ENCODE results near the gene SDK1.
"Not testable (repeated sequence)": the region's sequence is repeated elsewhere in the genome, so short reads cannot be mapped to it uniquely, and the experiment has no call there.

SDK1 gene

GRCh38 chr7:3568516-3568915 is 267.5 kb downstream of the SDK1 start:
- no peak overlapping the region for H3K27ac ChIP-seq
- no peak overlapping the region for H3K4me3 ChIP-seq
- no peak for TF ChIP-seq CTCF (IDR thresholded peaks at IDR 0.05)
- DNase-seq (ENCODE audit: low spot score), result no peak

- no peak overlapping the region for H3K27ac ChIP-seq
- TF ChIP-seq CTCF (IDR thresholded peaks at IDR 0.05), result no peak
- no peak for DNase-seq (ENCODE audit: low spot score)
- no peak overlapping the region for H3K4me3 ChIP-seq
Measured at GRCh38 chr7:3569643-3570042, 268.6 kb downstream of the SDK1 start.

- H3K4me3 ChIP-seq, result no peak overlapping the region
- DNase-seq (ENCODE audit: low spot score), result no peak
- no peak overlapping the region for H3K27ac ChIP-seq
- no peak for TF ChIP-seq CTCF (IDR thresholded peaks at IDR 0.05)
Measured at GRCh38 chr7:3573151-3573550, 272.1 kb downstream of the SDK1 start.

GRCh38 chr7:3574386-3574785 is 273.3 kb downstream of the SDK1 start:
- Histone ChIP-seq H3K4me3 (no peak overlapping the region), H3K27ac (no peak overlapping the region)
- TF ChIP-seq CTCF (IDR thresholded peaks at IDR 0.05), result no peak
- DNase-seq (ENCODE audit: low spot score), result no peak

DNA sequence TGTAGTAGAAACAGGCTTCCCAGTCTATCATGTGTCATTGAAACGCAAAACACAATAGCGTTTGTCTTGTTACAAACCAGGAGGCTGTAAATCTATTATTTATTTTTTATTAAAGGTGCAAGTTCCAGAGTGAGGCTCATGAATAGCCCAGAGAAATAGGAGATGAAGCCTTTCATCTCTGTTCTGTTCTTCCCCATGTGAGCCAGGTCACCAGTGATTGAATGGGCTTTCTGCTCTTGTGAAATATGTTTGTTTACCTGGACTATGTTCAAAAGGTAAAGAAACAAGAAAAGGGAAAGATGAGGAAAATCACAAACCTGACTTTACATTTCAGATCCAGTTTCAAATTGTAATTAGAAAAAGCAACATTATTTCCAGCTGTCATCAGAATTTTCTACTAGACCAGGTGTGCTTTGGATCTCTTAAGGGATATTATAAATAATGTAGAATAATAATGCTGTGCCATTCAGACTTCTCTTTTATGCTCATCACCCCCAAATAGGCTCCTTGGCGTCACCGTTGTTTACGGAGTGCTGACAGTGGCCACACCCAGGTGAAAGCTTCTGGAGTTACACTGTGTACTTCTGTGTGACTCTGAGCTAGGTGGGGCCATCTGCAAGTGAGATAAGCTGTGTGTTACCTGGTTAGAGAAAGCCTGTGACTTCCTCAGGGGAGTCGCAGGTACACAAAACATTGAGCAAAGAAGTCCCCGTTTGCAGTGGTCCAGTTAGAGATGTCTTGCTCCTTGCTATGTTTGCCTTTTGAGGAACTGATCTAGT is 274.9 kb downstream of the SDK1 start:
- DNase-seq (ENCODE audit: low spot score), result no peak
- TF ChIP-seq CTCF (IDR thresholded peaks at IDR 0.05), result no peak
- Histone ChIP-seq H3K27ac (no peak overlapping the region), H3K4me3 (no peak overlapping the region)

- TF ChIP-seq CTCF (IDR thresholded peaks at IDR 0.05), result no peak
- H3K4me3 ChIP-seq, result no peak overlapping the region
- no peak overlapping the region for H3K27ac ChIP-seq
- no peak for DNase-seq (ENCODE audit: low spot score)
Measured at GRCh38 chr7:3578399-3578798, 277.3 kb downstream of the SDK1 start.

GRCh38 chr7:3579638-3580219 is 278.7 kb downstream of the SDK1 start:
- H3K27ac ChIP-seq, result no peak overlapping the region
- no peak for DNase-seq (ENCODE audit: low spot score)
- no peak for TF ChIP-seq CTCF (IDR thresholded peaks at IDR 0.05)
- no peak overlapping the region for H3K4me3 ChIP-seq

- not testable (repeated sequence) for H3K4me3 ChIP-seq; DNase-seq (ENCODE audit: low spot score); H3K27ac ChIP-seq
Measured at GRCh38 chr7:3582145-3582544, 281.1 kb downstream of the SDK1 start.
